GM12878 (cell line): ENCODE data around the gene BCAS2.

Experiments used
- EZH2 ChIP-seq: IDR thresholded peaks from 2 replicates; pipeline ENCODE4 v1.6.1; 2012; ENCODE audit warnings: low read depth, mild to moderate bottlenecking, control low read depth, inconsistent platforms, low read length, borderline replicate concordance; ENCODE audit not compliant: control insufficient read depth
- ZBTB33 ChIP-seq: fragments of 450-650 bp; IDR thresholded peaks from 2 replicates; pipeline ENCODE4 v1.6.1; 2017; ENCODE audit warnings: mild to moderate bottlenecking
- ZNF217 ChIP-seq: fragments of 450-650 bp; IDR thresholded peaks from 2 replicates; pipeline ENCODE4 v1.6.1; 2017; ENCODE audit warnings: antibody characterized with exemption, mild to moderate bottlenecking

- no peak for TF ChIP-seq ZNF217
- TF ChIP-seq EZH2 = no peak
- TF ChIP-seq ZBTB33 = no peak
These were observed 45.4 kb downstream of the BCAS2 start for GRCh38 chr1:114536043-114536442.
